Liver (tissue), 10 donors: ENCODE results near the gene GPR171. TPM values are rescaled to one million over a fixed set of nuclear protein-coding genes. Genes with fewer than 3 reads are reported as not detected.

ENCODE experiments used
- DNase-seq: peaks from one replicate; pipeline ENCODE4 v3.0.0-alpha.2; 2017; ENCODE audit warnings: low spot score
- H3K27ac ChIP-seq, 2 donors: one replicate each; pipeline ENCODE4 v1.7.0; 2013; ENCODE audit warnings: inconsistent platforms in 2 of 2, low read length in 2 of 2, control low read depth in 1 of 2, low read depth in 1 of 2, mild to moderate bottlenecking in 1 of 2
- H3K27me3 ChIP-seq, 4 donors: one replicate each; pipeline versions ENCODE4 v1.6.1 to v1.7.0; 2013; ENCODE audit warnings: low read length in 3 of 4, inconsistent platforms in 1 of 4, mild to moderate bottlenecking in 1 of 4, moderate library complexity in 1 of 4; ENCODE audit not compliant: control insufficient read depth in 4 of 4, insufficient read depth in 4 of 4
- H3K36me3 ChIP-seq, 4 donors: one replicate each; pipeline versions ENCODE4 v1.6.1 to v1.7.0; 2013; ENCODE audit warnings: low read length in 3 of 4, mild to moderate bottlenecking in 3 of 4, low read depth in 1 of 4, moderate library complexity in 1 of 4; ENCODE audit not compliant: control insufficient read depth in 4 of 4, insufficient read depth in 3 of 4
- H3K4me1 ChIP-seq, 4 donors: one replicate each; pipeline versions ENCODE4 v1.6.1 to v1.7.0; 2013; ENCODE audit warnings: low read length in 3 of 4, mild to moderate bottlenecking in 3 of 4, moderate library complexity in 1 of 4; ENCODE audit not compliant: control insufficient read depth in 4 of 4, insufficient read depth in 4 of 4
- H3K4me3 ChIP-seq, 3 donors: one replicate each; pipeline versions ENCODE4 v1.6.1 to v1.7.0; 2013; ENCODE audit warnings: low read length in 3 of 3, control low read depth in 1 of 3, low read depth in 1 of 3, mild to moderate bottlenecking in 1 of 3
- H3K9ac ChIP-seq, 2 donors: one replicate each; pipeline ENCODE4 v1.7.0; 2013; ENCODE audit warnings: low read length in 2 of 2, mild to moderate bottlenecking in 2 of 2, moderate library complexity in 2 of 2, control low read depth in 1 of 2, low read depth in 1 of 2
- H3K9me3 ChIP-seq, 4 donors: one replicate each; pipeline versions ENCODE4 v1.6.1 to v1.7.0; 2013; ENCODE audit warnings: low read length in 3 of 4; ENCODE audit not compliant: control insufficient read depth in 4 of 4
- HNF4A ChIP-seq, 2 donors: conservative IDR thresholded peaks; 2 replicates each; pipeline ENCODE4 v1.6.1; 2016; ENCODE audit warnings: antibody characterized with exemption in 2 of 2, mild to moderate bottlenecking in 2 of 2
- HNF4G ChIP-seq: IDR thresholded peaks from 2 replicates; pipeline ENCODE4 v1.6.1; 2016; ENCODE audit warnings: antibody characterized with exemption
- SP1 ChIP-seq: IDR thresholded peaks from 2 replicates; pipeline ENCODE4 v1.6.1; 2018; ENCODE audit warnings: antibody characterized with exemption, mild to moderate bottlenecking
- WGBS: extraction: QIAGEN DNeasy Blood & Tissue Kit; methylation state at CpG from one replicate; pipeline ENCODE4 v1.1.7; 2013; 5-methylcytosine and 5-hydroxymethylcytosine counted together
- polyA plus RNA-seq, 2 donors: library from polyadenylated mRNA; stranded (reverse) in 1 of 2; unstranded in 1 of 2; fragments of 200-250 nt in 1 of 2; fragments of >200 nt in 1 of 2; fragmentation: Nextera tagmentation in 1 of 2; extraction: Ambion mirVana in 1 of 2; gene quantifications; one replicate each; pipeline versions ENCODE4 v1.2.1 to v1.2.3, GENCODE V29; 2013 to 2015
- small RNA-seq: library from RNA; depleted of rRNA; stranded (forward); fragments of <200 nt; gene quantifications from one replicate; pipeline ENCODE3, GENCODE V24; 2014
- total RNA-seq, 2 donors: library from RNA; depleted of rRNA; stranded (reverse); fragments of >200 nt; gene quantifications; one replicate each; pipeline ENCODE4 v1.2.3, GENCODE V29; 2014
- donor health status: healthy.
- donor health status: healthy.
- donor health status: healthy.
- donor health status: healthy.
- donor health status: healthy.

Gene GPR171
- total and polyA plus RNA-seq, 4 donors, result 0.19 to 0.56 (median 0.28) TPM

GRCh38 chr3:151152455-151153079 lies 50.4 kb downstream of the GPR171 start:
- Histone ChIP-seq H3K27me3 (no peaks in the 10 kb centered on the region), H3K9me3 (no peaks in the 10 kb centered on the region), H3K27ac (no peak overlapping the region), H3K4me1 (no peaks in the 10 kb centered on the region), H3K9ac (no peak overlapping the region), H3K4me3 (no peak overlapping the region), H3K36me3 (no peaks in the 10 kb centered on the region)
- peak; percentile 24 for TF ChIP-seq SP1
- TF ChIP-seq HNF4A (conservative IDR thresholded peaks at IDR 0.05), result peak; percentile 59 to 80
- TF ChIP-seq HNF4G, result no peak
- DNase-seq, result no peak
- 94% methylated on average over 4 of the region's 4 CpGs for WGBS

Small RNA genes lying within 50 kb of the gene (small RNA-seq; reads per million reads assigned to genes)
- 0.18 reads per million for gene RNA5SP145

Other genes starting within 250 kb of the GPR171 start
- not detected for gene CLRN1, start 230.5 kb downstream of the GPR171 start, total RNA-seq
- gene CLRN1, start 230.5 kb downstream of the GPR171 start, polyA plus RNA-seq, result not detected
- 1 to 10 TPM in 1 of 2 donors, under 1 TPM in 1; 0.59 to 2.1 TPM for gene MED12L, start 117.6 kb downstream of the GPR171 start, total RNA-seq
- gene MED12L, start 117.6 kb downstream of the GPR171 start, polyA plus RNA-seq, result under 1 TPM; 0.02 to 0.39 TPM
- gene P2RY14, start 75.3 kb upstream of the GPR171 start, total RNA-seq, result under 1 TPM; 0.33 to 0.37 TPM
- gene P2RY14, start 75.3 kb upstream of the GPR171 start, polyA plus RNA-seq, result under 1 TPM; 0.10 to 0.11 TPM
- gene GPR87, start 113.6 kb upstream of the GPR171 start, total RNA-seq, result not detected
- not detected for gene GPR87, start 113.6 kb upstream of the GPR171 start, polyA plus RNA-seq
- gene P2RY13, start 126.3 kb upstream of the GPR171 start, total RNA-seq, result 1 to 10 TPM; 3.8 to 6.1 TPM
- 1 to 10 TPM; 1.3 to 2.6 TPM for gene P2RY13, start 126.3 kb upstream of the GPR171 start, polyA plus RNA-seq
- gene P2RY12, start 181.5 kb upstream of the GPR171 start, total RNA-seq, result 1 to 10 TPM; 1.3 to 2.8 TPM
- 1 to 10 TPM in 1 of 2 donors, under 1 TPM in 1; 0.43 to 2.0 TPM for gene P2RY12, start 181.5 kb upstream of the GPR171 start, polyA plus RNA-seq